SKM-1 treated with dmso at 0.1 percent for 144 hours (cell line): ENCODE results near the gene LRRC37B.
A peak's percentile ranks its signal among the peaks of the same experiment; 100 is the strongest.
"Not testable (repeated sequence)": the region's sequence is repeated elsewhere in the genome, so short reads cannot be mapped to it uniquely, and the experiment has no call there.

Source experiments
- DNase-seq: peaks from one replicate; lab custom pipeline; 2025; ENCODE audit not compliant: unreplicated experiment; lab: John Stamatoyannopoulos, UW

Gene LRRC37B

GRCh38 chr17:32006957-32007462 is at the start of gene LRRC37B:
LRRC37B (plus strand) TSS chr17:32007383; CDS start chr17:32021393, 14,010 bp downstream.
- DNase-seq, result peak; percentile 82

GRCh38 chr17:31964131-31964530 is 43.1 kb upstream of the LRRC37B start:
- not testable (repeated sequence) for DNase-seq

- DNase-seq, result no peak
Measured at GRCh38 chr17:31967648-31968047, 39.5 kb upstream of the LRRC37B start.

GRCh38 chr17:31970416-31970815 is 36.8 kb upstream of the LRRC37B start:
- not testable (repeated sequence) for DNase-seq

DNA sequence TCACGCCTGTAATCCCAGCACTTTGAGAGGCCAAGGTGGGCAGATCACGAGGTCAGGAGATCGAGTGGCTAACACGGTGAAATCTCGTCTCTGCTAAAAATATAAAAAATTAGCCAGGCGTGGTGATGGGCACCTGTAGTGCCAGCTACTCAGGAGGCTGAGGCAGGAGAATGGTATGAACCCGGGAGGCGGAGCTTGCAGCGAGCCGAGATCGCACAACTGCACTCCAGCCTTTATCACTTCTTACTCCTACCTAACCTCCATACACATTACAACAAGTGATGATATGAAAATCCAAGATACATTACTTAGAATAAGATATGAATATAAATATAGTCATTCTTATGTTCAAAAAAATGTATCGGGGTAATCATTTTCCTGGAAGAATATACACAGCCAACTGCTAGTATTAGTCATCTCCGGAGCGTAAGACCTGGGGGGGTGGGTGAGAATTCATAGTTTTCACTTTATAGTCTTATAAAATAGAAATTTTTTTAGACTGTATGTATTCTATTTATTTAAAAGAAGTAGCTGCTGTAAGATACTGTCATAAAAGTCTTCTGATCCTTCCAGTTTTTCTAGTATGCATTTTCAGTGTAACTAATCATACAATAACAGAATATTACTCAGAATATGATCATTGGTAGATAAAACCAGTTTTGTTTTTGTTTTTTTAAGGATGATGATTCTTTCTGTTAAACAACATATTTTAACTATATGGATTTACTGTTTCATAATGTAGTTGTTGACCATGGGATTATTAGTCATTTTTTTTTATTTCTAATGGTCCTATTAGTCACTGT is 32.7 kb upstream of the LRRC37B start:
- DNase-seq, result not testable (repeated sequence)

DNA sequence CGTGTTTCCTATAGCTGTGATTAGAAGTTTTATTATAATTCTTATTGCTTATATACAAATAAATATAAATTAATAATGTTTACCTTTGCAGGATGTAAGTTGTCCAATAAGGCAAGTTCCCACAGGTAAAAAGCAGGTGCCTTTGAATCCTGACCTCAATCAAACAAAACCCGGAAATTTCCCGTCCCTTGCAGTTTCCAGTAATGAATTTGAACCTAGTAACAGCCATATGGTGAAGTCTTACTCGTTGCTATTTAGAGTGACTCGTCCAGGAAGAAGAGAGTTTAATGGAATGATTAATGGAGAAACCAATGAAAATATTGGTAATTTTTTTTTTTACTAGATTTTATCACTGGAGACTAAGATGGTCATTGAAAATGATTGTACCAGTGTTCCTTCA is 31.8 kb upstream of the LRRC37B start:
- DNase-seq, result not testable (repeated sequence)

DNA sequence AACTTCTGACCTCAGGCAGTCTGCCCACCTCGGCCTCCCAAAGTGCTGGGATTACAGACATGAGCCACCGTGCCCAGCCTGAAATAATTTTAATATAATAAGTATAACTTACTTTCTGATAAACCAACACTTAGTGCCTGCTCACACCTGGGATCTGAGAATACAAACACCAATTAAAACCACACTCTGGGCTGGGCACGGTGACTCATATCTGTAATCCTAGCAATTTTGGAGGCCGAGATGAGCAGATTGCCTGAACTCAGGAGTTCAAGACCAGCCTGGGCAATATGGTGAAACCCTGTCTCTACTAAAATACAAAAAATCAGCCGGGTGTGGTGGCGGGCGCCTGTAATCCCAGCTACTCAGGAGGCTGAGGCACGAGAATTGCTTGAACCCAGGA is 15.4 kb upstream of the LRRC37B start:
- not testable (repeated sequence) for DNase-seq

DNA sequence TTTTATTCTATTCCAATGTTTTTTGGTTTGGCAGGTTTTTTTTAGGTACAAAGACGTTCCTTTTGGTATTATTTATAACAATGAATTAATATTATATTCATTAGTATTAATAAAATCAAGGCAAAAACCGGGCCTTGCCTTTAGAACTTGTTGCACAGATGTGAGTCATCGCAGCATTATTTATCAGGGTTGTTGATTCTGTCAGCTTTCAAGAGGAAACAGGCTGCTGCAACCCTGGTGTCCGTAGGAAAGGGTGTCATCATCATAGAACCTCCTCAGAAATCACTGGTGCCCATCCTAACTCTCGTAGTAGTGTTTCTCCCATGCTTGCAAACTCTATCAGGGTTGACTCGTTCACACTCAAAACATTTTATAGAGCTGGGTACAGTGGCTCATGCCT is 10.2 kb upstream of the LRRC37B start:
- no peak for DNase-seq

DNA sequence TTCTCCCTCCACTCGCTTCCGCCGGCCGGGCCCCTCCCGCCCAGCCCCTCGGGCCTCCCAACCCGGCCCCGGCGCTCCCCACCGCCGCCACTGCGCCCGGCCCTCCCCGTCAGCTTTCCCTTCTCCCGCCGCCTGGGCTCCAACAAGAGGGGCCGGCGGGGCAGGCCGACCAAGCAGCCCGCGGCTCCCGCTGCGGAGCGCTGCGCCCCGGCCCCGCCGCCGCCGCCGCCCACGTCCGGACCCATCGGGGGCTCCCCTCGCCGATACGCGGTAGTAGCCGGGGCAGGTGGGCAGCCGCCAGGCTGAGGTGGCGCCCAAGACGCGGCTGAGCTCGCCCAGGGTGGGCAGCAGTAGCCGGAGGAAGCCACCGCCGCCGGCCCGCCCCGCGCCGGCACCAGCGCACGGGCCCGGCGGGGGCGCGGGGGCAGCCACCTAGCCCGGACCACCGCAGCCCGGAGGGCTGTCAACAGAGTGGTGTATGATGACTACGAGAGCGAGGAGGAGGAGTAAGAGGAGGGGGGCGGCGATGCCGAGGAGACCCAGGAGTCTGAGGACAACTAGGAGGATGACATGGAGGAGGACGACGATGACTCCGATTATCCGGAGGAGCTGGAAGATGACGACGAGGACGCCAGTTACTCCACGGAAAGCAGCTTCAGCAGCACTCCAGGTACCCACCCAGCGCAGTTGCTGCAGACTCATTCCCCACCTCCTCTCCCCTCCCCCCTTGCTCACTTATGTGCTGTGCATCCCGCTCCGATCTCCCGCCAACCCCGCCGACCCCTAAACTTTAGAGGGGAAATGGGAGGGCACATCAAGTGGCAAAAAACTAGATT is 498 bp downstream of the LRRC37B start:
- DNase-seq, result no peak

DNA sequence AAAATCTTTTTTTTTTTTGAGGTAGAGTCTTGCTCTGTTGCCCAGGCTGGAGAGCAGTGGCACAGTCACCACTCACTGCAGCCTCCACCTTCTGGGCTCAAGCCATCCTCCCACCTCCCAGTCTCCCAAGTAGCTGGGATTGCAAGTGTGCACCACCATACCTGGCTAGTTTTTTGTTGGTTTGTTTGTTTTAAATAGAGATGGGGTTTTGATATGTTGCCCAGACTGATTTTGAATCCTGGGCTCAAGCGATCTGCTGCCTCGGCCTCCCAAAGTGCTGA is 2.0 kb downstream of the LRRC37B start:
- no peak for DNase-seq

- DNase-seq, result no peak
Measured at GRCh38 chr17:32010114-32010513, 2.9 kb downstream of the LRRC37B start.

DNA sequence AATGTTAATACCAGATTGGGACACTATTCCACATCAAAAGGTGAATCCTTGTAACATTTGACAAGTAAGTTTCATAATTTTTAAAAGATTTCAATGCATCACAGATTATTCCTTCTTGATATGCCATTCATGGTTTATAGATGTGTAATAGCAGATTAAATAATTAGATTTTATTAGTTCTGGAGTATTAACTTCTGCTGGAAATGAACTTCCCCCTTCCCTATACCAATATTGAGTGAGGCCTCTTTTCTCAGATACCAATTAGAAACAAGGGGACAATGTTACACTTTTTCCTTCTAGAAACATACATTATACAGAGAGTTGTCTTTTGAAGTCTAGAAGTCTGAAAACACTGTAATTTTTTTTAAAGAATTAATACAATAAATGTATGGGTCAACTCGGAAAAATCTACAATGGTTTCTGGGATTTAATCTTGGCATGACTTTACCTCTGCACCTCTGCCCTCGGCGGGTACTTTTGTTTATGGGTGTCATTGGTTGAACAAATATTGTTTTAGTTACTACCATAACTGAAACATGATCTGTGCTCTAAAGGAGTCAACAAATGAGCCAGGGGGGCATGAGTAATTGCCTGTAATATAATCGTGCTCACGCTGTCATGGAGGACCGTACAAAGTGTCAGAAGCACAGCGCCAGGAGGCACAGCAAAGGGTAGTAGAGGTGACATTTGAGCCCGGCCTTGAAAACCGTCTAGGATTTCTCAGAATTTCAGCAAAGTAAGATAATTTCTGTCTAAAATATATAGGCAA is 8.2 kb downstream of the LRRC37B start:
- no peak for DNase-seq

- no peak for DNase-seq
Measured at GRCh38 chr17:32016231-32016630, 9.0 kb downstream of the LRRC37B start.

- no peak for DNase-seq
Measured at GRCh38 chr17:32019228-32019627, 12.0 kb downstream of the LRRC37B start.

DNA sequence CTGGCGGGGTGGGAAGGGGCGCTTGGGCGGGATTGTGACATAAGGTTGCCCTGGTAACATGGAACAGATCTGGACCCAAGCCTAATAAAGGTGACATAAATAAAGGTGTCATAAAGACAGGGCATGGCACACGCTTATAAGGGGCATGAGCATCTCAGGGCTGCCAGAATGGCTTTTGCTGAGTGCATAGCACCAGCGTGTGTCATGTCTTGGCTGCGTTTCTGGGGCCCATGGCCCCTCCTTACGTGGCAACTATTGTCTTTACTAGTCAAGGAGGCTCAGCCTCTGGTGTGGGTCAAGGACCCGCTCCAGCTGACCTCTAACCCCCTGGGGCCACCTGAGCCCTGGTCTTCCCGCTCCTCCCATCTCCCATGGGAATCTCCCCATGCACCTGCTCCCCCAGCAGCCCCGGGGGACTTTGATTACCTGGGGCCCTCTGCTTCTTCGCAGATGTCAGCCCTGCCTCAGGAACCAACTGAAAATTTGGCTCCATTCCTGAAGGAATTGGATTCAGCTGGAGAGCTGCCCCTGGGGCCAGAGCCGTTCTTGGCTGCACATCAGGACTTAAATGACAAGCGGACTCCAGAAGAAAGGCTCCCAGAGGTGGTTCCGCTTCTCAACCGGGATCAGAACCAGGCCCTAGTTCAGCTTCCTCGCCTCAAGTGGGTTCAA is 13.9 kb downstream of the LRRC37B start:
- DNase-seq, result no peak

DNA sequence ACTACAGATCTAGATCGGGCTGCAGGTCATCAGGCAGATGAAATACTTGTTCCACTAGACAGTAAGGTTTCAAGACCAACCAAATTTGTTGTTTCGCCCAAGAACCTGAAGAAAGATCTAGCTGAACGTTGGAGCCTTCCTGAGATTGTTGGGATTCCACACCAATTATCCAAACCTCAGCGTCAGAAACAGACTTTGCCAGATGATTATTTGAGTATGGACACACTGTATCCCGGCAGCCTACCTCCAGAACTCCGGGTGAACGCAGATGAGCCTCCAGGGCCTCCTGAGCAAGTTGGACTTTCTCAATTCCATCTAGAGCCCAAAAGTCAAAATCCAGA is 14.4 kb downstream of the LRRC37B start:
- no peak for DNase-seq

- not testable (repeated sequence) for DNase-seq
Measured at GRCh38 chr17:32022554-32022953, 15.4 kb downstream of the LRRC37B start.

DNA sequence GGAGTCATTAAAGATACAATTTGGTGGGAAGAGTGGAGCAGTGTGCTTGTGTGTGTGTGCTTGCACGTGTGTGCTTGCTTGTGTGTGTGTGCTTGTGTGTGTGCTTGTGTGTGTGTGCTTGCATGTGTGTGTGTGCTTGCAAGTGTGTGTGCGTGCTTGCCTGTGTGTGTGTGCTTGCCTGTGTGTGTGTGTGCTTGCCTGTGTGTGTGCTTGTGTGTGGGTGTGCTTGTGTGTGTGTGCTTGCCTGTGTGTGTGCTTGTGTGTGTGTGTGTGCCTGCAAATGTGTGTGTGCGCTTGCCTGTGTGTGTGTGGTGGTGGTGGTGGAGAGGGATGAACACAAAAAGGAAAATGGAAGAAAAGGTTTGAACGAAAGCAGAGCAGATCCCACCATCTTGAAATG is 20.1 kb downstream of the LRRC37B start:
- not testable (repeated sequence) for DNase-seq

DNA sequence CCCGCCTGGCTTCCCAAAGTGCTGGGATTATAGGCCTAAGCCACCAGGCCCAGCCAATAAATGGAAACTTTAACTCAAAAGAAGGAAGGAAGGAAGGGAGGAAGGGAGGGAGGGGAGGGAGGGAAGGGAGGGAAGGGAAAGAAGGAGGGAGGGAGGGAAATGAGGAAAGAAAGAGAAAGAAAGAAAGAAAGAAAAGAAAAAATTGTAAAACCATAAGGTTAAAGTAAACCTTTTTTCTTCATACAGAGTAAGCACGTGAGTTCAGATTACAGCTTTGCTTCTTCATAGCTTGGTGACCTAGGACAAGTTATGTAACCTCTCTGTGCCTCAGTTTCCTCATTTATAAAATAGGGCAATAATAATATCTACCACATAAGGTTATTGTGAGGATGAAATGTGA is 26.0 kb downstream of the LRRC37B start:
- no peak for DNase-seq

- DNase-seq, result not testable (repeated sequence)
Measured at GRCh38 chr17:32033812-32034211, 26.6 kb downstream of the LRRC37B start.

- not testable (repeated sequence) for DNase-seq
Measured at GRCh38 chr17:32040246-32040645, 33.1 kb downstream of the LRRC37B start.
